GM12864 (cell line): ENCODE measurements around the gene MLLT3.

Experiments used
- DNase-seq: peaks from one replicate; pipeline ENCODE4 v3.0.0-alpha.2; 2011; ENCODE audit warnings: low read depth
- H3K4me3 ChIP-seq: 2 replicates; pipeline ENCODE4 v1.5.1; 2011; ENCODE audit warnings: mild to moderate bottlenecking, low read depth, low read length, control low read depth
- CTCF ChIP-seq: IDR thresholded peaks from 2 replicates; pipeline ENCODE4 v1.5.1; 2011; ENCODE audit warnings: low read depth, mild to moderate bottlenecking, moderate library complexity, low read length, control low read depth, inconsistent platforms; ENCODE audit errors: missing control alignments

MLLT3 gene

GRCh38 chr9:20540169-20540863, 82.0 kb downstream of the MLLT3 start:
- no peak for TF ChIP-seq CTCF
- DNase-seq, result no peak
- H3K4me3 ChIP-seq, result no peak overlapping the region

GRCh38 chr9:20538956-20539355, 83.3 kb downstream of the MLLT3 start:
- no peak for TF ChIP-seq CTCF
- H3K4me3 ChIP-seq, result no peak overlapping the region
- DNase-seq, result no peak

- DNase-seq, result no peak
- no peak overlapping the region for H3K4me3 ChIP-seq
Measured at GRCh38 chr9:20538092-20538491, 84.2 kb downstream of the MLLT3 start.

GRCh38 chr9:20537294-20537693, 85.0 kb downstream of the MLLT3 start:
- no peak overlapping the region for H3K4me3 ChIP-seq
- DNase-seq, result no peak
- TF ChIP-seq CTCF, result no peak

More at GRCh38 chr9:20538092-20538491, 84.2 kb downstream of the MLLT3 start:
- no peak for TF ChIP-seq CTCF

GRCh38 chr9:20532584-20532983, 89.7 kb downstream of the MLLT3 start:
- DNase-seq, result no peak
- TF ChIP-seq CTCF, result no peak

GRCh38 chr9:20529837-20530236, 92.5 kb downstream of the MLLT3 start:
- H3K4me3 ChIP-seq, result no peak overlapping the region
- no peak for DNase-seq
- no peak for TF ChIP-seq CTCF

More at GRCh38 chr9:20532584-20532983, 89.7 kb downstream of the MLLT3 start:
- H3K4me3 ChIP-seq, result no peak overlapping the region

- no peak for DNase-seq
- no peak overlapping the region for H3K4me3 ChIP-seq
- no peak for TF ChIP-seq CTCF
Measured at GRCh38 chr9:20528253-20528652, 94.0 kb downstream of the MLLT3 start.
